ENCODE results near the gene TSPAN5.

The TSPAN5 gene

GRCh38 chr4:98615991-98616390, 42.4 kb downstream of the TSPAN5 start:
- no peak for DNase-seq (ENCODE audit: low spot score)
- H2BK15ac ChIP-seq (ENCODE audit: low read length) = no peak overlapping the region
- H3K4ac ChIP-seq (ENCODE audit: low read length) = no peak overlapping the region
- no peak overlapping the region for H4K91ac ChIP-seq (ENCODE audit: low read depth, low read length, poor library complexity)
- no peak overlapping the region for H3K4me3 ChIP-seq (ENCODE audit: low read length in 2 of 2)
- no peaks in the 10 kb centered on the region for H3K27me3 ChIP-seq (ENCODE audit: control insufficient read depth in 3 of 3, insufficient read depth in 3 of 3, low read depth in 1 of 3, low read length in 3 of 3)
- peaks cover 2% of the 10 kb centered on the region for H3K79me1 ChIP-seq (ENCODE audit: low read depth, low read length)
- no peak overlapping the region for H2BK12ac ChIP-seq (ENCODE audit: low read length)
- H2AK5ac ChIP-seq (ENCODE audit: low read depth, low read length) = no peak overlapping the region
- H3K27ac ChIP-seq (replicated peaks; ENCODE audit: low read length) = no peak overlapping the region
- WGBS, 2 donors (ENCODE audit: extremely low coverage in 2 of 2, insufficient read length in 2 of 2, insufficient replicate concordance in 1 of 2) = no CpG with 5 or more reads among the region's 3 CpGs
- H3K9me3 ChIP-seq (replicated peaks in 1 of 2; ENCODE audit: control insufficient read depth in 2 of 2, insufficient read depth in 1 of 2, low read depth in 1 of 2, low read length in 2 of 2) = no peaks in the 10 kb centered on the region
- H3K9ac ChIP-seq (ENCODE audit: low read depth, low read length, poor library complexity) = no peak overlapping the region
- H2BK5ac ChIP-seq (ENCODE audit: low read length) = no peak overlapping the region
- H3K36me3 ChIP-seq (replicated peaks in 1 of 2; ENCODE audit: control insufficient read depth in 2 of 2, insufficient read depth in 2 of 2, low read length in 2 of 2) = no peaks in the 10 kb centered on the region
- no peak overlapping the region for H3K18ac ChIP-seq (ENCODE audit: low read length)
- no peak overlapping the region for H3K4me2 ChIP-seq (ENCODE audit: insufficient read depth, low read length, poor library complexity, severe bottlenecking)
- peaks cover 20 to 25% of the 10 kb centered on the region in 2 donors for H3K4me1 ChIP-seq (ENCODE audit: control insufficient read depth in 2 of 2, insufficient read depth in 1 of 2, low read depth in 1 of 2, low read length in 2 of 2)
- no peak overlapping the region for H3K14ac ChIP-seq (ENCODE audit: low read length)
- H3K23ac ChIP-seq (ENCODE audit: low read depth, low read length, poor library complexity) = no peak overlapping the region
- H2BK120ac ChIP-seq (ENCODE audit: low read depth, low read length) = no peak overlapping the region
- H4K8ac ChIP-seq (ENCODE audit: low read depth, low read length) = no peak overlapping the region
- no peak overlapping the region for H2AFZ ChIP-seq (ENCODE audit: low read length)

GRCh38 chr4:98614662-98615061, 43.7 kb downstream of the TSPAN5 start:
- H2AFZ ChIP-seq (ENCODE audit: low read length) = no peak overlapping the region
- no peak overlapping the region for H3K23ac ChIP-seq (ENCODE audit: low read depth, low read length, poor library complexity)
- H3K18ac ChIP-seq (ENCODE audit: low read length) = no peak overlapping the region
- H3K4me2 ChIP-seq (ENCODE audit: insufficient read depth, low read length, poor library complexity, severe bottlenecking) = no peak overlapping the region
- H2BK120ac ChIP-seq (ENCODE audit: low read depth, low read length) = no peak overlapping the region
- H3K27ac ChIP-seq (replicated peaks; ENCODE audit: low read length) = no peak overlapping the region
- H2BK12ac ChIP-seq (ENCODE audit: low read length) = no peak overlapping the region
- H3K36me3 ChIP-seq (replicated peaks in 1 of 2; ENCODE audit: control insufficient read depth in 2 of 2, insufficient read depth in 2 of 2, low read length in 2 of 2) = no peaks in the 10 kb centered on the region
- WGBS, 2 donors (ENCODE audit: extremely low coverage in 2 of 2, insufficient read length in 2 of 2, insufficient replicate concordance in 1 of 2) = no CpG with 5 or more reads among the region's 4 CpGs
- H2BK15ac ChIP-seq (ENCODE audit: low read length) = no peak overlapping the region
- no peak overlapping the region for H2AK5ac ChIP-seq (ENCODE audit: low read depth, low read length)
- H3K14ac ChIP-seq (ENCODE audit: low read length) = no peak overlapping the region
- no peak overlapping the region for H3K4me3 ChIP-seq (ENCODE audit: low read length in 2 of 2)
- H3K27me3 ChIP-seq (ENCODE audit: control insufficient read depth in 3 of 3, insufficient read depth in 3 of 3, low read depth in 1 of 3, low read length in 3 of 3) = no peaks in the 10 kb centered on the region
- no peak overlapping the region for H3K9ac ChIP-seq (ENCODE audit: low read depth, low read length, poor library complexity)
- no peak overlapping the region for H2BK5ac ChIP-seq (ENCODE audit: low read length)
- H3K4me1 ChIP-seq (ENCODE audit: control insufficient read depth in 2 of 2, insufficient read depth in 1 of 2, low read depth in 1 of 2, low read length in 2 of 2) = peaks cover 19 to 32% of the 10 kb centered on the region in 2 donors
- peaks cover 2% of the 10 kb centered on the region for H3K79me1 ChIP-seq (ENCODE audit: low read depth, low read length)
- no peak overlapping the region for H3K4ac ChIP-seq (ENCODE audit: low read length)
- DNase-seq (ENCODE audit: low spot score) = no peak
- H4K91ac ChIP-seq (ENCODE audit: low read depth, low read length, poor library complexity) = no peak overlapping the region
- no peaks in the 10 kb centered on the region for H3K9me3 ChIP-seq (replicated peaks in 1 of 2; ENCODE audit: control insufficient read depth in 2 of 2, insufficient read depth in 1 of 2, low read depth in 1 of 2, low read length in 2 of 2)
- H4K8ac ChIP-seq (ENCODE audit: low read depth, low read length) = no peak overlapping the region

- no peak overlapping the region for H3K4ac ChIP-seq (ENCODE audit: low read length)
- no peak for DNase-seq (ENCODE audit: low spot score)
- no peaks in the 10 kb centered on the region for H3K9me3 ChIP-seq (replicated peaks in 1 of 2; ENCODE audit: control insufficient read depth in 2 of 2, insufficient read depth in 1 of 2, low read depth in 1 of 2, low read length in 2 of 2)
- H2AFZ ChIP-seq (ENCODE audit: low read length) = no peak overlapping the region
- no peak overlapping the region for H2BK5ac ChIP-seq (ENCODE audit: low read length)
- no peak overlapping the region for H2AK5ac ChIP-seq (ENCODE audit: low read depth, low read length)
- no peak overlapping the region for H3K27ac ChIP-seq (replicated peaks; ENCODE audit: low read length)
- H3K79me1 ChIP-seq (ENCODE audit: low read depth, low read length) = peaks cover 2% of the 10 kb centered on the region
- H3K4me1 ChIP-seq (ENCODE audit: control insufficient read depth in 2 of 2, insufficient read depth in 1 of 2, low read depth in 1 of 2, low read length in 2 of 2) = peaks cover 20 to 38% of the 10 kb centered on the region in 2 donors
- H3K4me2 ChIP-seq (ENCODE audit: insufficient read depth, low read length, poor library complexity, severe bottlenecking) = no peak overlapping the region
- H2BK12ac ChIP-seq (ENCODE audit: low read length) = no peak overlapping the region
- no peak overlapping the region for H3K4me3 ChIP-seq (ENCODE audit: low read length in 2 of 2)
- H3K9ac ChIP-seq (ENCODE audit: low read depth, low read length, poor library complexity) = no peak overlapping the region
- no peaks in the 10 kb centered on the region for H3K27me3 ChIP-seq (ENCODE audit: control insufficient read depth in 3 of 3, insufficient read depth in 3 of 3, low read depth in 1 of 3, low read length in 3 of 3)
- no peak overlapping the region for H2BK15ac ChIP-seq (ENCODE audit: low read length)
- no peak overlapping the region for H4K8ac ChIP-seq (ENCODE audit: low read depth, low read length)
- no peak overlapping the region for H3K18ac ChIP-seq (ENCODE audit: low read length)
- H4K91ac ChIP-seq (ENCODE audit: low read depth, low read length, poor library complexity) = no peak overlapping the region
- no peak overlapping the region for H2BK120ac ChIP-seq (ENCODE audit: low read depth, low read length)
- H3K23ac ChIP-seq (ENCODE audit: low read depth, low read length, poor library complexity) = no peak overlapping the region
- H3K36me3 ChIP-seq (replicated peaks in 1 of 2; ENCODE audit: control insufficient read depth in 2 of 2, insufficient read depth in 2 of 2, low read length in 2 of 2) = no peaks in the 10 kb centered on the region
- H3K14ac ChIP-seq (ENCODE audit: low read length) = no peak overlapping the region
- no CpG with 5 or more reads among the region's 3 CpGs for WGBS, 2 donors (ENCODE audit: extremely low coverage in 2 of 2, insufficient read length in 2 of 2, insufficient replicate concordance in 1 of 2)
Observed at GRCh38 chr4:98614094-98614493, 44.3 kb downstream of the TSPAN5 start.

GRCh38 chr4:98613453-98614075, 44.8 kb downstream of the TSPAN5 start:
- H3K23ac ChIP-seq (ENCODE audit: low read depth, low read length, poor library complexity) = no peak overlapping the region
- no peaks in the 10 kb centered on the region for H3K9me3 ChIP-seq (replicated peaks in 1 of 2; ENCODE audit: control insufficient read depth in 2 of 2, insufficient read depth in 1 of 2, low read depth in 1 of 2, low read length in 2 of 2)
- WGBS, 2 donors (ENCODE audit: extremely low coverage in 2 of 2, insufficient read length in 2 of 2, insufficient replicate concordance in 1 of 2) = no CpG with 5 or more reads among the region's 4 CpGs
- H3K36me3 ChIP-seq (replicated peaks in 1 of 2; ENCODE audit: control insufficient read depth in 2 of 2, insufficient read depth in 2 of 2, low read length in 2 of 2) = no peaks in the 10 kb centered on the region
- no peak overlapping the region for H4K8ac ChIP-seq (ENCODE audit: low read depth, low read length)
- H3K4me3 ChIP-seq (ENCODE audit: low read length in 2 of 2) = no peak overlapping the region
- peaks cover 2% of the 10 kb centered on the region for H3K79me1 ChIP-seq (ENCODE audit: low read depth, low read length)
- peaks cover 20 to 39% of the 10 kb centered on the region in 2 donors for H3K4me1 ChIP-seq (ENCODE audit: control insufficient read depth in 2 of 2, insufficient read depth in 1 of 2, low read depth in 1 of 2, low read length in 2 of 2)
- H3K27ac ChIP-seq (replicated peaks; ENCODE audit: low read length) = no peak overlapping the region
- no peak overlapping the region for H2AFZ ChIP-seq (ENCODE audit: low read length)
- no peak overlapping the region for H3K18ac ChIP-seq (ENCODE audit: low read length)
- DNase-seq (ENCODE audit: low spot score) = no peak
- H3K14ac ChIP-seq (ENCODE audit: low read length) = no peak overlapping the region
- no peak overlapping the region for H2AK5ac ChIP-seq (ENCODE audit: low read depth, low read length)
- no peaks in the 10 kb centered on the region for H3K27me3 ChIP-seq (ENCODE audit: control insufficient read depth in 3 of 3, insufficient read depth in 3 of 3, low read depth in 1 of 3, low read length in 3 of 3)
- H3K4me2 ChIP-seq (ENCODE audit: insufficient read depth, low read length, poor library complexity, severe bottlenecking) = no peak overlapping the region
- no peak overlapping the region for H2BK120ac ChIP-seq (ENCODE audit: low read depth, low read length)
- H4K91ac ChIP-seq (ENCODE audit: low read depth, low read length, poor library complexity) = no peak overlapping the region
- H2BK5ac ChIP-seq (ENCODE audit: low read length) = no peak overlapping the region
- H3K9ac ChIP-seq (ENCODE audit: low read depth, low read length, poor library complexity) = no peak overlapping the region
- H3K4ac ChIP-seq (ENCODE audit: low read length) = no peak overlapping the region
- H2BK12ac ChIP-seq (ENCODE audit: low read length) = no peak overlapping the region
- H2BK15ac ChIP-seq (ENCODE audit: low read length) = no peak overlapping the region
